ENCODE data around the gene LRP5. TPM values are rescaled to one million over a fixed set of nuclear protein-coding genes. Genes with fewer than 3 reads are reported as not detected.

LRP5 gene
- polyA plus RNA-seq, 4 donors: 39.7 to 122 (median 78.4) TPM

DNA sequence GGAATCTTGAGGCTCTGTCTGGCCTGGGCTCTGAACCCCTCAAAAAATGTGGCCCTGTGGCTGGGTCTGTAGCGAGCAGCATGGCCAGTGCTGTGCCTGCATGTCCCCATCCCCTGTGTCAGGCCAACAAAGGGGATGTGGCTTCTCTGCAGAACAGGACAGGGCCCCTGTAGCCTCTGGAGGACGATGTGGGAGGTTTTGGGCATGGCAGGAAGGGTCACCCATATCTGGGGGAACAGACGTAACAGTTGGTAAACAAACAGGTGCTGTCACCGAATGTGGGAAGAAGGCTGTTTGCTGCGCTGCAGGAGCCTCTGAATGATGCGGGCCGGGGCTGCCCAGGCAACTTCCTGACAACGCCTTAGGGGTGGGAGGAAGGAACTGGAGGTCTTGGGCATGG is 35.0 kb downstream of the LRP5 start:
- no peak overlapping the region for H3K27ac ChIP-seq (ENCODE audit: low read depth in 1 of 3, low read length in 2 of 3)
- no peaks in the 10 kb centered on the region for H3K27me3 ChIP-seq (ENCODE audit: control insufficient read depth in 3 of 3, insufficient read depth in 3 of 3, low read length in 3 of 3)
- H3K36me3 ChIP-seq (ENCODE audit: control insufficient read depth in 3 of 3, insufficient read depth in 2 of 3, low read depth in 1 of 3, low read length in 3 of 3): peaks cover 0 to 81% (median 0%) of the 10 kb centered on the region in 3 donors
- peaks cover under 1 to 30% (median 3%) of the 10 kb centered on the region in 3 donors for H3K4me1 ChIP-seq (ENCODE audit: control insufficient read depth in 3 of 3, insufficient read depth in 2 of 3, low read depth in 1 of 3, low read length in 2 of 3)
- H3K4me3 ChIP-seq (ENCODE audit: low read depth in 1 of 3, low read length in 3 of 3): no peak overlapping the region
- H3K9me3 ChIP-seq (ENCODE audit: control insufficient read depth in 2 of 2, insufficient read depth in 1 of 2, low read depth in 1 of 2, low read length in 1 of 2): no peaks in the 10 kb centered on the region
- DNase-seq (no peak), FAIRE-seq (no peak)
- 64 to 75% (median 74%) methylated on average over 8 of the region's 8 CpGs for WGBS, 3 donors

DNA sequence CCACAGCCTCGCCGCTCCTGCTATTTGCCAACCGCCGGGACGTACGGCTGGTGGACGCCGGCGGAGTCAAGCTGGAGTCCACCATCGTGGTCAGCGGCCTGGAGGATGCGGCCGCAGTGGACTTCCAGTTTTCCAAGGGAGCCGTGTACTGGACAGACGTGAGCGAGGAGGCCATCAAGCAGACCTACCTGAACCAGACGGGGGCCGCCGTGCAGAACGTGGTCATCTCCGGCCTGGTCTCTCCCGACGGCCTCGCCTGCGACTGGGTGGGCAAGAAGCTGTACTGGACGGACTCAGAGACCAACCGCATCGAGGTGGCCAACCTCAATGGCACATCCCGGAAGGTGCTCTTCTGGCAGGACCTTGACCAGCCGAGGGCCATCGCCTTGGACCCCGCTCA is 35.5 kb downstream of the LRP5 start:
- H3K27ac ChIP-seq (ENCODE audit: low read depth in 1 of 3, low read length in 2 of 3): no peak overlapping the region
- H3K9me3 ChIP-seq (ENCODE audit: control insufficient read depth in 2 of 2, insufficient read depth in 1 of 2, low read depth in 1 of 2, low read length in 1 of 2): no peaks in the 10 kb centered on the region
- DNase-seq (no peak), FAIRE-seq (no peak)
- peaks cover 0 to 84% (median 0%) of the 10 kb centered on the region in 3 donors for H3K36me3 ChIP-seq (ENCODE audit: control insufficient read depth in 3 of 3, insufficient read depth in 2 of 3, low read depth in 1 of 3, low read length in 3 of 3)
- no peaks in the 10 kb centered on the region for H3K27me3 ChIP-seq (ENCODE audit: control insufficient read depth in 3 of 3, insufficient read depth in 3 of 3, low read length in 3 of 3)
- peaks cover 0 to 25% (median 3%) of the 10 kb centered on the region in 3 donors for H3K4me1 ChIP-seq (ENCODE audit: control insufficient read depth in 3 of 3, insufficient read depth in 2 of 3, low read depth in 1 of 3, low read length in 2 of 3)
- H3K4me3 ChIP-seq (ENCODE audit: low read depth in 1 of 3, low read length in 3 of 3): no peak overlapping the region
- WGBS, 3 donors: 95 to 97% (median 96%) methylated on average over 32 of the region's 32 CpGs

DNA sequence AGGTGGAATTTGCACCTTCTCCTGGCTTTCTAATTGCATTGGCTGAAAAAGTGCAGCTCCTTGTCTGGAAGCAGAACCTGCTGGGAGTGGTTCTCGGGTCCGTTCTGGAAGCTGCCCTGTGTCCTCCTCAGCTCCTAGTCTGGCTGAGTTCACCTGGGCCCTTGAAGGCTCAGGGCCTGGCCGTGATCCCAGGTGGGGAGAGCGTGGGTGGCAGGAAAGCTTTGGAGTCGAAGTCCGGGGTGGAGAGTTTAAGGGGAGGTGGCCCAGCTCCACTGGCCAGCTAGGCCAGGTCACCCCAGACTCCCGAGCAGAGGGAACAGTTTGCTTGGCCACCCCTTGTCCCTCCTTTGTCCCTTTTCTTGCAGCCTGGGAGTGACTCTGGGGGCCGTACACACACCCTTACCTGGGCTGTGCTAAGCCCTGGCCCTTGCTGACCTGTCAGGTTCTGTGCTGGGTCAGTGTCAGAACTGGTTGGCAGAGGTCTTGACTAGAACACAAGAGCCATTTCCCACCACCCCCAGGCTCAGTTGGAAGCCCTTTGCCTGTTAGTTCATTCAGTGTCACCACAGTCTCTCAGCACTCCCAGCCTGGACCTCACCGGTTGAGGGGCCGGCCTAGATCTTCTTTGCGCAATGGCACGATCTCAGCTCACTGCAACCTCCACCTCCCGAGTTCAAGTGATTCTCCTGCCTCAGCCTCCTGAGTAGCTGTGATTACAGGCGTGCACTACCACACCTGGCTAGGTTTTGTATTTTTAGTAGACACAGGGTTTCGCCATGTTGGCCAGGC is 37.3 kb downstream of the LRP5 start:
- Histone ChIP-seq H3K27ac (ENCODE audit: low read depth in 1 of 3, low read length in 2 of 3) (peak overlapping the region in 1 of 3 donors; percentile 47), H3K9me3 (ENCODE audit: control insufficient read depth in 2 of 2, insufficient read depth in 1 of 2, low read depth in 1 of 2, low read length in 1 of 2) (no peaks in the 10 kb centered on the region), H3K4me1 (ENCODE audit: control insufficient read depth in 3 of 3, insufficient read depth in 2 of 3, low read depth in 1 of 3, low read length in 2 of 3) (peaks cover 0 to 10% (median 0%) of the 10 kb centered on the region in 3 donors), H3K4me3 (ENCODE audit: low read depth in 1 of 3, low read length in 3 of 3) (no peak overlapping the region), H3K27me3 (ENCODE audit: control insufficient read depth in 3 of 3, insufficient read depth in 3 of 3, low read length in 3 of 3) (no peaks in the 10 kb centered on the region), H3K36me3 (ENCODE audit: control insufficient read depth in 3 of 3, insufficient read depth in 2 of 3, low read depth in 1 of 3, low read length in 3 of 3) (peaks cover 0 to 92% (median 0%) of the 10 kb centered on the region in 3 donors)
- DNase-seq (peak in 1 of 2 donors; percentile 74), FAIRE-seq (no peak)
- 61 to 86% (median 68%) methylated on average over 15 of the region's 15 CpGs for WGBS, 3 donors

DNA sequence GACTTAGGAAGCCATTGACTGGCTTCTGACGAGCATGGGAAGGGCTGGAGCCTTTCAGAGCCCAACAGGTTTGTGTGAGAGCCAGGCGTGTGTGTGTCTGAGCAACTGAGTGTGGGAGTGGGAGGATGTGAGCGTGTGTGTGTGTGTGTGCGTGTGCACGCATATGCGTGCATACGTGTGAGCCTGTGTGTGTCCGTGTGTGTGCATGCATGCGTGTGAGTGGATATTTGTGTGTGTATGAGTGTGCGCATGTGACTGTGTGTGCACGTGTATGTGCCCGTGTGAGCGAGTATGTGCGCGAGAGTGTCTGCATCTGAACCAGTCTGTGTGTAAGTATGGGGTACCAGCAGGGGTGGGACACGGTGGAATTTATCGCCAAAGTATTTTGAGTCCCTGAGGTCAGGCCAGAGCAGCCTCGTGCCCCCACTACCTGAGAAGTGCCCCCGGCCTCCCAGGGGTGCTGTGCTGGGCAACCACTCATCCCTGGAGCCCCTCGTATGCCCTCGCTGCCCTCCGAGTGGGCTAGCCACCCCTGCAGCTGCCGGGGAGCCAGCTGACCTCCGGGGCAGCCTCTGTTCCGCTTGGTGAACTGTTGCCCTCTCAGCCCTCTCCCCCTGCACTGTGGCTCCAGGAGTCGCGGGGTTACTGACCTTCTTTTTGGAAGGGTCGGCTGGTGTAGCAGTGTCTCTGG is 38.5 kb downstream of the LRP5 start:
- FAIRE-seq (no peak), DNase-seq (no peak)
- WGBS, 3 donors: 89 to 94% (median 91%) methylated on average over 28 of the region's 28 CpGs
- no peaks in the 10 kb centered on the region for H3K9me3 ChIP-seq (ENCODE audit: control insufficient read depth in 2 of 2, insufficient read depth in 1 of 2, low read depth in 1 of 2, low read length in 1 of 2)
- peaks cover 0 to 10% (median 0%) of the 10 kb centered on the region in 3 donors for H3K4me1 ChIP-seq (ENCODE audit: control insufficient read depth in 3 of 3, insufficient read depth in 2 of 3, low read depth in 1 of 3, low read length in 2 of 3)
- no peak overlapping the region for H3K4me3 ChIP-seq (ENCODE audit: low read depth in 1 of 3, low read length in 3 of 3)
- peaks cover 0 to 95% (median 0%) of the 10 kb centered on the region in 3 donors for H3K36me3 ChIP-seq (ENCODE audit: control insufficient read depth in 3 of 3, insufficient read depth in 2 of 3, low read depth in 1 of 3, low read length in 3 of 3)
- no peaks in the 10 kb centered on the region for H3K27me3 ChIP-seq (ENCODE audit: control insufficient read depth in 3 of 3, insufficient read depth in 3 of 3, low read length in 3 of 3)
- no peak overlapping the region for H3K27ac ChIP-seq (ENCODE audit: low read depth in 1 of 3, low read length in 2 of 3)

DNA sequence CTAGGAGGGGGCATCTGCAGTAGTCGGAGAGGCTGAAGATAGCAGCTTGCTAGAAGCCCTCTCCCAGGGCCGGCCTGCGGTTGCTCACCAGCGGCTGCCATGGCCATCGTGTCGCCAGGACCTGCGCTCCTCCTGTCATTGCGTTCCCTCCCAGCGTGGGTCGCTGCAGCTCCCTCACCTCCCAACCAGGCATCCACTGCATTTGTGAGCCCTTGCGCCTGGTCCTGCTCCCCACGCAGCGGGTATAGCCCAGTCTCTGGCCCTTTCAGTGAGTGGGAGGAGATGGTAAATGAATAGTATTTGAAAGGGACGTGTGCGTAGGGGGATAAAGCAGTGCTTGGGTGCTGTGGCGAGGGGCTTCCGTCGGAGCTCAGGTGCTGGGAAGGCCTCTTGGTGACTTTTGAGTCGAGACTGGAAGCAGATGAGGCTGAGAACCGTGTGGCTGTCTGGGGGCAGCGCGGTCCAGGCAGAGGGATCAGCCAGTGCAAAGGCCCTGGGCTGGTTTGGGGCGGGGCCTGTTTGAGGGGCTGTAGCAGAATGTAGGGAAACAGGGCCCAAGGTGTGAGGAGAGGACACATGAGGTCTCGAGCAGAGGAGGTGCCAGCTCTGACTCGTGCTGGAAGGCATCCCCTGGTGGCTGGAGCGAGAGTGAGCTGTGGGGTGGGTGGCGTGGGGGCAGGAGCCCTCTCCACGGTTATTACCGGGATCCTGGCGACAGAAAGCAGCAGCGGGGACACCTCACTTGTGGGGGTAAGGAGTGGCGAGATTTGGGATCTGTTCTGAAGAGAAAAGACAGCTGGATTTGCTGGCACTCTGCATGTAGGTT is 39.3 kb downstream of the LRP5 start:
- Histone ChIP-seq H3K36me3 (ENCODE audit: control insufficient read depth in 3 of 3, insufficient read depth in 2 of 3, low read depth in 1 of 3, low read length in 3 of 3) (peaks cover 0 to 95% (median 0%) of the 10 kb centered on the region in 3 donors), H3K4me3 (ENCODE audit: low read depth in 1 of 3, low read length in 3 of 3) (no peak overlapping the region), H3K27ac (ENCODE audit: low read depth in 1 of 3, low read length in 2 of 3) (no peak overlapping the region), H3K9me3 (ENCODE audit: control insufficient read depth in 2 of 2, insufficient read depth in 1 of 2, low read depth in 1 of 2, low read length in 1 of 2) (no peaks in the 10 kb centered on the region), H3K4me1 (ENCODE audit: control insufficient read depth in 3 of 3, insufficient read depth in 2 of 3, low read depth in 1 of 3, low read length in 2 of 3) (peaks cover 0 to 4% (median 0%) of the 10 kb centered on the region in 3 donors), H3K27me3 (ENCODE audit: control insufficient read depth in 3 of 3, insufficient read depth in 3 of 3, low read length in 3 of 3) (no peaks in the 10 kb centered on the region)
- FAIRE-seq: no peak
- WGBS, 3 donors: 90 to 96% (median 94%) methylated on average over 32 of the region's 32 CpGs
- no peak for DNase-seq

DNA sequence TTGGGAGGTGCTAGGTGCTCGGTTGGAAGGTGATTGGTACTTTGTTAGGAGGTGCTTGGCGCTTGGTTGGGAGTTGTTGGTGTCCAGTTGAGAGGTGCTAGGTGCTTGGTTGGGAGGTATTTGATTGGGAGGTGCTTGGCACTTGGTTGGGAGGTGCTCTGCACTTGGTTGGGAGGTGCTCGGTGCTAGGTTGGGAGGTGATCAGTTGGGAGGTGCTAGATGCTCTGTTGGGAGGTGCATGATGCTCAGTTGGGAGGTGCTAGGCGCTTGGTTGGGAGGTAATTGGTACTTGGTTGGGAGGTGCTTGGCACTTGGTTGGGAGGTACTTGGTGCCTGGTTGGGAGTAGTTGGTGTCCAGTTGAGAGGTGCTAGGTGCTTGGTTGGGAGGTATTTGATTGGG is 40.2 kb downstream of the LRP5 start:
- no peaks in the 10 kb centered on the region for H3K4me1 ChIP-seq (ENCODE audit: control insufficient read depth in 3 of 3, insufficient read depth in 2 of 3, low read depth in 1 of 3, low read length in 2 of 3)
- DNase-seq (no peak), FAIRE-seq (no peak)
- no peak overlapping the region for H3K4me3 ChIP-seq (ENCODE audit: low read depth in 1 of 3, low read length in 3 of 3)
- no peaks in the 10 kb centered on the region for H3K9me3 ChIP-seq (ENCODE audit: control insufficient read depth in 2 of 2, insufficient read depth in 1 of 2, low read depth in 1 of 2, low read length in 1 of 2)
- WGBS, 3 donors: 89 to 93% (median 93%) methylated on average over 4 of the region's 4 CpGs
- H3K36me3 ChIP-seq (ENCODE audit: control insufficient read depth in 3 of 3, insufficient read depth in 2 of 3, low read depth in 1 of 3, low read length in 3 of 3): peaks cover 0 to 88% (median 3%) of the 10 kb centered on the region in 3 donors
- no peaks in the 10 kb centered on the region for H3K27me3 ChIP-seq (ENCODE audit: control insufficient read depth in 3 of 3, insufficient read depth in 3 of 3, low read length in 3 of 3)
- peak overlapping the region in 1 of 3 donors; percentile 1 for H3K27ac ChIP-seq (ENCODE audit: low read depth in 1 of 3, low read length in 2 of 3)

DNA sequence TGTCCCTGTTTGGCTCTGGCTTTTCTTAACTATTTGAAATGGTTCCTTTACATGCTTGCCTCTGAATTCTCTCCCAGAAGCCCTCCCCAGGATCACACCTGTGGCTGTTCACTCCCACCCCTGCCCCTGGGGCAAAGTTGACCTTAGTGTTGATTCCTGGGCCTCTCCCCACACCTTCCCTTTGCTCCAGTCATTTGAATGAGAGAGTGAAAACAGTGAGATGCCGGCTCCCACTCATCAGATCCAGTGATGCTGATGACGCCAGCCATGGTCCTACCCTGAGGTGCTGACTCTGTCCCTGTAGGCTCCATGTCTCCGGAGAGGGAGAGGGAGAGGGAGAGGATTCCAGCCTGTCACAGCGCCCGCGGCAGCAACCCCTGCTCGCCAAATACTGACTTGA is 40.7 kb downstream of the LRP5 start:
- Histone ChIP-seq H3K27ac (ENCODE audit: low read depth in 1 of 3, low read length in 2 of 3) (peak overlapping the region in 2 of 3 donors; percentile 17 to 82), H3K9me3 (ENCODE audit: control insufficient read depth in 2 of 2, insufficient read depth in 1 of 2, low read depth in 1 of 2, low read length in 1 of 2) (no peaks in the 10 kb centered on the region), H3K27me3 (ENCODE audit: control insufficient read depth in 3 of 3, insufficient read depth in 3 of 3, low read length in 3 of 3) (no peaks in the 10 kb centered on the region), H3K4me3 (ENCODE audit: low read depth in 1 of 3, low read length in 3 of 3) (no peak overlapping the region), H3K36me3 (ENCODE audit: control insufficient read depth in 3 of 3, insufficient read depth in 2 of 3, low read depth in 1 of 3, low read length in 3 of 3) (peaks cover 0 to 88% (median 4%) of the 10 kb centered on the region in 3 donors), H3K4me1 (ENCODE audit: control insufficient read depth in 3 of 3, insufficient read depth in 2 of 3, low read depth in 1 of 3, low read length in 2 of 3) (no peaks in the 10 kb centered on the region)
- DNase-seq: no peak
- no peak for FAIRE-seq
- 83 to 90% (median 84%) methylated on average over 7 of the region's 7 CpGs for WGBS, 3 donors

DNA sequence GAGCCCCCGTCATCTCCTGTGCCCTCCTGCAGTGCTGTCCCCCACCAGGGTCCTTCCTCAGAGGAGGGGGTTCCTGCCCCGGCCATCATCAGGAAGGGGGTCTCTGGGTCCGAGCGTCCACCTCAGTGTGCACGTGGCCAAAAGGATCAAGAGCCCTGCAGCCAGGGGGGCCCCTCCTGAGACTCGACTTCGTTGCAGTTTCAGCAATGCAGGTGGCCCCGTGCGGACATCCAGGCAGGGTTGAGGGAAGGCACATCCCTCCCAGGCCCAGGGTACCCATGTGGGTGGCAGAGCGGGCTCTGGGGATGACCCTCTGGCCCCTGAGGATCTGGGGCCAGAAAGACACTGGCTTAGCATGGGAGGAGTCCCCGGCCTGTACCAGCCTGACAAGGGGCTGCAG is 41.3 kb downstream of the LRP5 start:
- FAIRE-seq: no peak

More for the DNA sequence above, 41.3 kb downstream of the LRP5 start:
- no peaks in the 10 kb centered on the region for H3K4me1 ChIP-seq (ENCODE audit: control insufficient read depth in 3 of 3, insufficient read depth in 2 of 3, low read depth in 1 of 3, low read length in 2 of 3)
- peak overlapping the region in 2 of 3 donors; percentile 17 to 82 for H3K27ac ChIP-seq (ENCODE audit: low read depth in 1 of 3, low read length in 2 of 3)
- 81 to 93% (median 87%) methylated on average over 9 to 11 of the region's 11 CpGs for WGBS, 3 donors
- H3K27me3 ChIP-seq (ENCODE audit: control insufficient read depth in 3 of 3, insufficient read depth in 3 of 3, low read length in 3 of 3): no peaks in the 10 kb centered on the region
- no peak overlapping the region for H3K4me3 ChIP-seq (ENCODE audit: low read depth in 1 of 3, low read length in 3 of 3)
- H3K9me3 ChIP-seq (ENCODE audit: control insufficient read depth in 2 of 2, insufficient read depth in 1 of 2, low read depth in 1 of 2, low read length in 1 of 2): peaks cover 0 to 3% of the 10 kb centered on the region in 2 donors
- DNase-seq: no peak
- peaks cover 4 to 88% (median 4%) of the 10 kb centered on the region in 3 donors for H3K36me3 ChIP-seq (ENCODE audit: control insufficient read depth in 3 of 3, insufficient read depth in 2 of 3, low read depth in 1 of 3, low read length in 3 of 3)
